Activated CD8-positive, alpha-beta memory T cell treated with anti-CD3 and anti-CD28 coated beads, Interleukin-2, amount 10 ng/mL, durations not matched to agents 7 days and 5 days (primary cell): ENCODE results near the gene ERP29. TPM values are rescaled to one million over a fixed set of nuclear protein-coding genes. Genes with fewer than 3 reads are reported as not detected.
A peak's percentile ranks its signal among the peaks of the same experiment; 100 is the strongest.

Experiments
- ATAC-seq: fragments of 150-1000 bp; cut with Tn5 transposase; one replicate; pipeline ENCODE4 v1.10.0; 2021; ENCODE audit warnings: moderate library complexity
- CTCF ChIA-PET: fragments of 350-600 bp; sonication (Branson Sonifier 250); formaldehyde crosslinking; loops from one replicate; lab custom pipeline; 2021; ENCODE audit warnings: antibody characterized with exemption; lab: Charles Lee
- DNase-seq: peaks from one replicate; pipeline ENCODE4 v3.0.0-alpha.2; 2020
- H3K27ac Mint-ChIP-seq: one replicate; pipeline ENCODE4 v1.8.0; 2021; ENCODE audit warnings: mild to moderate bottlenecking, mixed read lengths
- H3K27me3 Mint-ChIP-seq: one replicate; pipeline ENCODE4 v1.8.0; 2021; ENCODE audit warnings: mixed read lengths
- H3K36me3 Mint-ChIP-seq: one replicate; pipeline ENCODE4 v1.8.0; 2021; ENCODE audit warnings: mild to moderate bottlenecking, mixed read lengths
- H3K4me1 Mint-ChIP-seq: one replicate; pipeline ENCODE4 v1.8.0; 2021; ENCODE audit warnings: mixed read lengths
- H3K4me3 Mint-ChIP-seq: one replicate; pipeline ENCODE4 v1.8.0; 2021; ENCODE audit warnings: mild to moderate bottlenecking, moderate library complexity, mixed read lengths
- H3K9me3 Mint-ChIP-seq: one replicate; pipeline ENCODE4 v1.8.0; 2022; ENCODE audit warnings: low read depth, mixed read lengths
- total RNA-seq, 2 experiments: library from RNA; stranded (reverse); gene quantifications; one replicate each; pipeline ENCODE4 v1.2.3, GENCODE V29; 2021

The ERP29 gene
- 100 to 1,000 TPM; 119 to 150 TPM for total RNA-seq

GRCh38 chr12:112012775-112013600 lies at the start of gene ERP29, which contains the start of gene TMEM116:
ERP29 (plus strand) TSS chr12:112013426; CDS start chr12:112013466, 40 bp downstream.
TMEM116 (minus strand) TSS chr12:112013165; CDS start chr12:112005270, 7,895 bp downstream.
- H3K4me1 Mint-ChIP-seq: peaks cover 48% of the 10 kb centered on the region
- CTCF ChIA-PET: interaction anchor here (0.6 to 4.7 kb wide), 24 partner anchors 10 to 374 kb away, joined by 3 to 60 read pairs (median 4); partner anchors contain the start of genes MAPKAPK5 and TRAFD1
- peaks cover 45% of the 10 kb centered on the region for H3K36me3 Mint-ChIP-seq

GRCh38 chr12:111964935-111965334 lies 48.3 kb upstream of the ERP29 start:
- Mint-ChIP-seq H3K4me3 (no peak overlapping the region), H3K27ac (no peak overlapping the region), H3K27me3 (no peaks in the 10 kb centered on the region), H3K36me3 (peaks cover 44% of the 10 kb centered on the region), H3K4me1 (peaks cover 7% of the 10 kb centered on the region), H3K9me3 (peaks cover 3% of the 10 kb centered on the region)
- ATAC-seq (no peak), DNase-seq (no peak)
- CTCF ChIA-PET: interaction anchor here (0.7 kb wide), 1 partner anchor 276 kb away, joined by 3 read pairs; no protein-coding TSS in a partner anchor

More at GRCh38 chr12:112012775-112013600, at the start of gene ERP29, which contains the start of gene TMEM116:
- peak; percentile 86 for ATAC-seq
- peak; percentile 100 for DNase-seq
- Mint-ChIP-seq H3K27me3 (no peaks in the 10 kb centered on the region), H3K4me3 (peak within 1 kb of the TSS; percentile 87), H3K27ac (peak within 1 kb of the TSS; percentile 96), H3K9me3 (no peaks in the 10 kb centered on the region)

- H3K9me3 Mint-ChIP-seq: peaks cover 4% of the 10 kb centered on the region
- no peak overlapping the region for H3K27ac Mint-ChIP-seq
- CTCF ChIA-PET: interaction anchor here (0.6 to 0.7 kb wide), 2 partner anchors 49 to 151 kb away, joined by 3 read pairs; no protein-coding TSS in a partner anchor
- H3K4me1 Mint-ChIP-seq: peaks cover 9% of the 10 kb centered on the region
- H3K27me3 Mint-ChIP-seq: no peaks in the 10 kb centered on the region
- ATAC-seq: no peak
- H3K36me3 Mint-ChIP-seq: peaks cover 31% of the 10 kb centered on the region
- no peak for DNase-seq
- H3K4me3 Mint-ChIP-seq: no peak overlapping the region
These were observed 41.4 kb upstream of the ERP29 start for GRCh38 chr12:111971800-111972199.

GRCh38 chr12:111975161-111975931 lies 37.9 kb upstream of the ERP29 start:
- DNase-seq (no peak), ATAC-seq (no peak)
- Mint-ChIP-seq H3K27me3 (no peaks in the 10 kb centered on the region), H3K36me3 (peaks cover 25% of the 10 kb centered on the region), H3K4me1 (peaks cover 17% of the 10 kb centered on the region), H3K4me3 (no peak overlapping the region), H3K27ac (no peak overlapping the region), H3K9me3 (peaks cover 4% of the 10 kb centered on the region)
- CTCF ChIA-PET: interaction anchor here (1.0 to 1.6 kb wide), 2 partner anchors 32 to 38 kb away, joined by 3 to 5 read pairs; partner anchors contain the start of genes ERP29 and TMEM116

GRCh38 chr12:111976291-111976690 lies 36.9 kb upstream of the ERP29 start:
- no peak overlapping the region for H3K4me3 Mint-ChIP-seq
- H3K36me3 Mint-ChIP-seq: peaks cover 19% of the 10 kb centered on the region
- no peak overlapping the region for H3K27ac Mint-ChIP-seq
- ATAC-seq (no peak), DNase-seq (no peak)
- H3K4me1 Mint-ChIP-seq: peaks cover 17% of the 10 kb centered on the region
- no peaks in the 10 kb centered on the region for H3K9me3 Mint-ChIP-seq
- CTCF ChIA-PET: interaction anchor here (1.6 kb wide), 1 partner anchor 33 kb away, joined by 5 read pairs; no protein-coding TSS in a partner anchor
- no peaks in the 10 kb centered on the region for H3K27me3 Mint-ChIP-seq

GRCh38 chr12:111976860-111977259 lies 36.4 kb upstream of the ERP29 start:
- ATAC-seq: no peak
- CTCF ChIA-PET: interaction anchor here (1.6 kb wide), 1 partner anchor 33 kb away, joined by 5 read pairs; no protein-coding TSS in a partner anchor
- Mint-ChIP-seq H3K9me3 (no peaks in the 10 kb centered on the region), H3K4me1 (peaks cover 17% of the 10 kb centered on the region), H3K27ac (peak overlapping the region; percentile 47), H3K27me3 (no peaks in the 10 kb centered on the region), H3K36me3 (peaks cover 21% of the 10 kb centered on the region), H3K4me3 (no peak overlapping the region)
- no peak for DNase-seq

- DNase-seq: no peak
- Mint-ChIP-seq H3K4me3 (no peak overlapping the region), H3K9me3 (no peaks in the 10 kb centered on the region), H3K36me3 (peaks cover 20% of the 10 kb centered on the region), H3K4me1 (peaks cover 16% of the 10 kb centered on the region), H3K27ac (no peak overlapping the region), H3K27me3 (no peaks in the 10 kb centered on the region)
- no peak for ATAC-seq
- CTCF ChIA-PET: no interaction called here
These were observed 34.7 kb upstream of the ERP29 start for GRCh38 chr12:111978545-111978944.

GRCh38 chr12:111980598-111980997 lies 32.6 kb upstream of the ERP29 start:
- DNase-seq (no peak), ATAC-seq (no peak)
- Mint-ChIP-seq H3K27ac (no peak overlapping the region), H3K9me3 (no peaks in the 10 kb centered on the region), H3K4me3 (no peak overlapping the region), H3K4me1 (peaks cover 14% of the 10 kb centered on the region), H3K36me3 (peaks cover 22% of the 10 kb centered on the region), H3K27me3 (no peaks in the 10 kb centered on the region)
- CTCF ChIA-PET: no interaction called here

GRCh38 chr12:111981987-111982386 lies 31.2 kb upstream of the ERP29 start:
- Mint-ChIP-seq H3K9me3 (no peaks in the 10 kb centered on the region), H3K4me1 (peaks cover 11% of the 10 kb centered on the region), H3K27ac (no peak overlapping the region), H3K36me3 (peaks cover 22% of the 10 kb centered on the region), H3K27me3 (no peaks in the 10 kb centered on the region), H3K4me3 (no peak overlapping the region)
- CTCF ChIA-PET: interaction anchor here (1.1 kb wide), 1 partner anchor 19 kb away, joined by 3 read pairs; no protein-coding TSS in a partner anchor
- ATAC-seq (no peak), DNase-seq (no peak)

- H3K4me3 Mint-ChIP-seq: no peak overlapping the region
- H3K36me3 Mint-ChIP-seq: peaks cover 33% of the 10 kb centered on the region
- CTCF ChIA-PET: no interaction called here
- DNase-seq (no peak), ATAC-seq (no peak)
- no peaks in the 10 kb centered on the region for H3K27me3 Mint-ChIP-seq
- no peaks in the 10 kb centered on the region for H3K9me3 Mint-ChIP-seq
- H3K27ac Mint-ChIP-seq: no peak overlapping the region
- H3K4me1 Mint-ChIP-seq: no peaks in the 10 kb centered on the region
These were observed 28.4 kb upstream of the ERP29 start for GRCh38 chr12:111984820-111985219.

- H3K4me1 Mint-ChIP-seq: peaks cover 47% of the 10 kb centered on the region
- peak overlapping the region; percentile 20 for H3K4me3 Mint-ChIP-seq
- ATAC-seq: peak; percentile 5
- no peaks in the 10 kb centered on the region for H3K9me3 Mint-ChIP-seq
- peak overlapping the region; percentile 86 for H3K27ac Mint-ChIP-seq
- no peaks in the 10 kb centered on the region for H3K27me3 Mint-ChIP-seq
- H3K36me3 Mint-ChIP-seq: peaks cover 32% of the 10 kb centered on the region
- CTCF ChIA-PET: interaction anchor here (0.9 to 9.0 kb wide), 3 partner anchors 15 to 43 kb away, joined by 3 to 60 read pairs (median 3); partner anchors contain the start of genes ERP29 and TMEM116
- no peak for DNase-seq
These were observed 21.7 kb upstream of the ERP29 start for GRCh38 chr12:111991535-111991934.

- Mint-ChIP-seq H3K4me1 (peaks cover 50% of the 10 kb centered on the region), H3K9me3 (no peaks in the 10 kb centered on the region), H3K4me3 (peak overlapping the region; percentile 50), H3K27me3 (no peaks in the 10 kb centered on the region), H3K27ac (peak overlapping the region; percentile 86), H3K36me3 (peaks cover 31% of the 10 kb centered on the region)
- ATAC-seq (peak; percentile 26), DNase-seq (no peak)
- CTCF ChIA-PET: interaction anchor here (0.9 to 9.0 kb wide), 4 partner anchors 9 to 43 kb away, joined by 3 to 60 read pairs (median 3); partner anchors contain the start of genes ERP29 and TMEM116
These were observed 21.3 kb upstream of the ERP29 start for GRCh38 chr12:111991946-111992345.
